HG02840 (cell line): ENCODE data around the gene BGN.

ENCODE experiments used
- ATAC-seq: cut with Tn5 transposase; IDR thresholded peaks from one replicate; pipeline ENCODE4 v1.9.1; 2021; ENCODE audit warnings: mild to moderate bottlenecking, moderate library complexity, moderate number of reproducible peaks; ENCODE audit not compliant: unreplicated experiment, low FRiP score

The BGN gene

DNA sequence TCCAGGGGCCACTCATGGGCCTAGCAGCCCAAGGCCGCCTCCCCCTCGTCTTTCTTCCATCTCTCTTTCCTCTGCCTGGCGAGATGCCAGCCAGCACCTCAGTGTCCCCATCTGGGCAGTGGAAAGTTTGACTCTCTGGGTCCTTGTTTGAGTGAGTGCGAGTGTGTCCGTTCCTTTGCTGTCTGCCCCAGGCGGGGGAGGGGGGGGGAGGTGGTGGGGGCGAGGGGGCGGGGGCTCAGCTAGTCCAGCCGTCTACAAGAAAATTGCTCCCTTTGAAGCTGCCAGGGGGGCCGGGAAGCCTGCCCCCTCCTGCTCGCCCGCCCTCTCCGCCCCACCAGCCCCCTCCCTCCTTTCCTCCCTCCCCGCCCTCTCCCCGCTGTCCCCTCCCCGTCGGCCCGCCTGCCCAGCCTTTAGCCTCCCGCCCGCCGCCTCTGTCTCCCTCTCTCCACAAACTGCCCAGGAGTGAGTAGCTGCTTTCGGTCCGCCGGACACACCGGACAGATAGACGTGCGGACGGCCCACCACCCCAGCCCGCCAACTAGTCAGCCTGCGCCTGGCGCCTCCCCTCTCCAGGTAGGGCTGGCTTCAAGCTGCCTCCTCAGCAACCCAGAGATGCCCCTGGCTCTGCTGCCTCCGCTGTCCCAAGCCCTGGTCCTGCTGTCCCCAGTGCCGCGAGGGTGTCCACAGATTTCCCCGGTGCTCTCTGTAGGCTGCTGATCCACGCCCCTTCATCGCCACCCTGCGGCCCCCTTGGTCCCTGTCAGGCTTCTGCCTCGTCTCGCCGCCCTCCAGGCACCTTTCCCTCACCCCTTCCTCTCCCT, at the start of gene BGN:
TSS of gene BGN (plus strand) at position 440 of the 821 bp plus-strand sequence. CDS start 9,652 bp downstream, outside the sequence.
- no peak for ATAC-seq

DNA sequence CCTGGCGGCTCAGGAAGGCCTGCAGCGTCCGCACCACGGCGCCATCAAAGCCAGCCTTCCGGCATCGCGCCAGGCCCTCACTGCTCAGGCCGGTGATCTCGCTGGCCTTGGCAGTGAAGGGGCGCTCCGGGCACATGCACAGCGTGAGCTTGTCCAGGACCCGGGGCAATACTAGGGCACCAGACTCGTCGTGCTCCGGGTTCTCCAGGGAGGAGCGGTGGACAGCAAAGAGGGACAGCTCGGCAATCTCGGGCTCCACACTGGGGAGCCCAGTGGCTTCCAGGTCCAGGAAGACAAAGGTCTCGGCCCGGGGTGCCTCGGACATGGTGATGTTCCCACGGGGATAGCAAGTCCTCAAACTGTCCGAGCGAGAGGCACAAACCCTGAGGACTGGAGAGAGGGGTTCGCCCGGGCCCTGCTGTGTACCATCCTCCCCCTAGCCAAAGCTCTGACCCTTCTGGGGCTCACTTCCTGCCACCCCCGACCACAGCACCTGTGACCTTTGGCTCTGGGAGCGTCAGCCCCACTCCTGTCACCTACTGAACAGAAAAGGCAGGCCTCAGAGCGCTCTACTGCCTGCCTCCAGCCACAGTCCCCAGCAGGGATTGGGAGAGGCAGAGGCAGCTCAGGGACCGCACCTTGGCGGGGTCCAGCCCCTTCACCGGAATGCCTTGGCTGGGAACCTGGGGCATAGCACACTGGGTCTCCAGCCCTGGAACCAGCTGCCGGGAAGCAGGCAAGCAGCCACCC, 49.5 kb upstream of the BGN start:
- no peak for ATAC-seq

DNA sequence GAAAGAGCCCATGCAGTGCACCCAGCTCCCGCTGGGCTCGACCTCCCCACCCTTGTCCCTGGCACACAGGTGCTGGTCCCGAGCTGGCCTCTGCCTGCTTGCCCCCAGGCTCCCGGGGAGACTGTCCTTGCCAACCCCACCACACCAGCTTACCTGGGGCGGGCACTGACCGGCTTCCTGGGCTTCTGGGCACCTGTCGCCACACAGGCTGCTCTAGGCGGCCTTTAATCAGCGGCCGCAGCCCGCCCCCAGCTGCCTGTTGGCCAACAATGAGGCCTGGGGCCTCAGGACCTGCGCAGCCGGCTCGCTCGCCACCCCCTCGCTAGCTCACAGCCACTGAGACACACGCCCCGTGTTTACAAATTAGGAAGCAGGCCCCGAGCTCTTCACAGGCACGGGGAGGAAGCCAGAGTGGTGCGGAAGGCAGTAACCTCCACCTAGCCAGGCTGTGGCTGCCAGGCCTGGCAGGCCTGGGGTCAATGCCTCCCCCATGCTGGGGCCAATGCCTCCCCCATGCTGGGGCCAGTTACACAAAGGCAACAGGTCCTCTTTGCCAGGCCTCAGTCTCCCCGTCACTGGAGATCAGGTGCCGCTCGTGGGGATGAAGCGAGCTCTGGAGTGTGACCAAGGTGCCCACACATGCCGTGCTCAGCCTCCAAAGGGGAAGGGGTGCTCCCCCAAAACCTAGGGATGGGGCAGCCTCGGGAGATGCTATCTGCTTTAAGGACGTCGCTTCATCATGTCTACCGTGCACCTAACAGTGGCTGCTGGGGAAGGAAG, 48.7 kb upstream of the BGN start, which contains the start of gene TREX2:
TSS of gene TREX2 (minus strand) at position 201 of the 780 bp plus-strand sequence. CDS start 626 bp downstream, outside the sequence.
- ATAC-seq, result no peak

DNA sequence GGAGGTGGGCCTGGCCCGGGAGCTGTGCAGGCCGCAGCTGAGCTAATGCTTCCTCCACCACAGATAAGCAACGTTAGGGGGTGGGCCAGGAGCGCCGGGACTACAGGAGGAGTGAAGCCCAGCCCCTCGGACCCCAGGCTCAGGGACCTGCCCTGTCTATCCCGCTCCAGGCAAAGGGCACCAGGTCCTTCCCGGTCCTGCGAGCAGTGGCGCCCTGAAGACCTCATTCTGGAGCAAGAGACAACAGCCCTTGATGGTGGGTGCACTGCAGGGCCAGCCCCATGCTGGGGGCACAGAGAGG, 48.2 kb upstream of the BGN start:
- no peak for ATAC-seq

DNA sequence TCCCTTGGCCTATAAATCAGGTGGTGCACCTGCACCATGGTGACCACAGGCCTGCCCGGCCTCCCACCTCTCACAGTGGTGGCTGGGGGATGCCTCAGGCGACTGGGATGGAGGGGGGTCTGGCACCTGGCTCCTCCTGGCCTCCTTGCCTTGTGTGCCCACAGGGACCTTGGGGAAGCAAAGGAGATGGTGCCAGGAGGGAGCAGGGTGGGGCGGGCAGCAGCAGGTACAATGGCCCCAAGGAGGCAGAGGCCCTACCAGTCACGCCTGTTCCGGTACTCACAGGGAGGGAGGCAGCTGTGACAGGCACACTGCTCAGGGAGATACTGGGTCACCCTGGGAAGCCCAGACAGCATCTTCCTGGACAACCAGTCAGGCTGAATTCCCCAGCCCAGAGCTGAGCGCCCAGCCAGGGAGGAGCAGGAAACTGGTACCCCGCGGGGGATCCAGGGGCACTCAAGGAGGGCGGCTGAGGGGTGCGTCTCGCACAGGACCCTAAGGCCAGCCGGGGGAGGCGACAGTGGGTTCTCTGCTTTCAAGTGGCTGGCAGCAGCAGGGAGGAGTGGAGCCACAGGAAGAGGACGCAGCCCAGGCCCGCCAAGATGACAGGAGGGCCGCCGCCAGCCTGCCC, 47.7 kb upstream of the BGN start:
- ATAC-seq, result no peak

DNA sequence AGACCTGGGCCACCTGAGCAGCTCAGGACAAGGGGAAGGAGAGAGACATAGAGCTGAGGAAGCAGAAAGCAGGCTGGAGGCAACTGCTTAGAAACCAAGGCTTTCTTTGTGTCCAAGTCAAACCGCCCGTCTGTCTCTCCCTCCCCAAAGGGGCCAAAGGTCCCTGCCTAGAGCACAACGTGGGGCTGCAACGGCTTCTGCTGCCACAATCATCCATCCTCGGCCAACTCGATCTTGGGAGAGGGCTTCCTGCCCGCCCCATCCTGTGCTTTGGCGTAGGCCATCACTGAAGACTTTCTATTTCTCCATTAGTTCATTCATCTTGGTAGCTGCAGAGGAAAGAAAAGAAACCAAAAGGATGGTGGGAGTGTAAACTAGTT, 47.2 kb upstream of the BGN start:
- ATAC-seq, result no peak

DNA sequence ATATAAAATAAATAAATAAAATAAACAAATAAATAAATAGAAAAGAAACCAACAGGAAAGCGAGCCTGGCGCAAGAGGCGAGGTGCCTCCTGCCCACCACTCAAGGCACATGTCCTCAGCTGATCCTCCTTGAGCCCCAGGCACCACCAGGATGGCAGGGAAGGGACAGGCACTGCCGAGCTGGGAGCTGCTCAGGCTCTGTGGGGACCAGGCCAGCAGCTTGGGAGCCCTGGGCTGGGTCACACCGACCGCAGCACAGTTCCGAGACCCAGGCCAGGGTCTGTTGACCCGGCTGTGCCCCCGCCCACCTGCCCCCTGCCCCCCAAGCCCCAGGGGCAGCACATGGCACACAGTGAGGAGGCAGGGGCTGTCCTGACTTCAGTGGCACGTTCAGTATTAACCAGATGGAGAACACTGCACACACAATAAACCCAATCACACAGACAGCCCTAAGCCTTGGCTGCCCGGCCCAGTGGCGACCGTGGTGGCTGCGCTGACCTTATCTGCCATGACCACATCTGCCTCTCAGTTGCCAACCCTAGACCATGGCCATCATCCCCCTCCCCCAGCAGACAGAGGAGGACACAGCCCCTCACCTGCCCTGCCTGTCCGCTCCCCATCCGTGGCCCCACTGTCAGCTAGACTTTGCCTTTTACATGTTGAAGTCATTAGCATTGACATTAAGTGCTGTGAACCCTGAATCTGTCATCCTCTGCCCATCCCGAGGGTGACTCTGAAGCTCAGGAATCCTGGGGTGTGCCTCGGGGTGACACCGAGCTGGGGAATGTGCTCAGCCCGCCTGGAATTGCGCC, 46.0 kb upstream of the BGN start:
- ATAC-seq, result no peak

DNA sequence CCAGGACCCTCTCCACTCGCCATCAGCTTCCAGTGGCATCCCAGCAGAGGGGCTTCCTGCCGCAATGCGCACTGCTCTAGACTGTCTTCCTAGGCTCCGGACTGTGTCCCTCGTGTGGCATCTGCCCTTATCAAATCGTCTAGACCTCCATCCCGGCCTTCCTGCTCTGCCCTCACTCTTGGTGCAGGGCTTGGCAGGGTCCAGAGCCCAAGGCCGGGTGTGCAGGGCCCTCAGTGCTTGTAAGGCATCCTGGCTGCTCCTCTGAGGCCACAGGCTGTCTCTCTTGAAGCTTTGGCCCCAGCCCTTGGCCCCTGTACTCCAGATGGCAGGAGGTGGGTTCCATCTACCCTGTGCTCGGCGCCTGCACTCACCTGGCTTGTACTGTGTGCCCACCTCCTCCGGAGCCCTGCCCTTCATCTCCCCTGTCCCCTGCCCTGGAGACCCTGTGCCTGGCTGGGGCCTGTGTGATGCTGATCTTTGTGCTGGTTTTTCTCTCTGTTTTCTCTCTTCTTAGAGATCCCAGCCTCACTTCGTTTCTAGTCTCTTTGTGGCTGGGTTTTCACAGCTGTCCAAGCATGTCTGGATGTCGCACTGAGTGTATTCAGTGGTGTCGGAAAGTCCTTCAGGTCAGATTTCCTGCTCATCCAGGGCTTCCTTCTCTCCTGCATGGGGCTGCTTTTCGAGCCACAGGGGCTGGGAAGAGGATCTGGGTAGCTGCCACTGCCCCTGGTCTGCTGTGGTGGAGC, 45.2 kb upstream of the BGN start:
- no peak for ATAC-seq

DNA sequence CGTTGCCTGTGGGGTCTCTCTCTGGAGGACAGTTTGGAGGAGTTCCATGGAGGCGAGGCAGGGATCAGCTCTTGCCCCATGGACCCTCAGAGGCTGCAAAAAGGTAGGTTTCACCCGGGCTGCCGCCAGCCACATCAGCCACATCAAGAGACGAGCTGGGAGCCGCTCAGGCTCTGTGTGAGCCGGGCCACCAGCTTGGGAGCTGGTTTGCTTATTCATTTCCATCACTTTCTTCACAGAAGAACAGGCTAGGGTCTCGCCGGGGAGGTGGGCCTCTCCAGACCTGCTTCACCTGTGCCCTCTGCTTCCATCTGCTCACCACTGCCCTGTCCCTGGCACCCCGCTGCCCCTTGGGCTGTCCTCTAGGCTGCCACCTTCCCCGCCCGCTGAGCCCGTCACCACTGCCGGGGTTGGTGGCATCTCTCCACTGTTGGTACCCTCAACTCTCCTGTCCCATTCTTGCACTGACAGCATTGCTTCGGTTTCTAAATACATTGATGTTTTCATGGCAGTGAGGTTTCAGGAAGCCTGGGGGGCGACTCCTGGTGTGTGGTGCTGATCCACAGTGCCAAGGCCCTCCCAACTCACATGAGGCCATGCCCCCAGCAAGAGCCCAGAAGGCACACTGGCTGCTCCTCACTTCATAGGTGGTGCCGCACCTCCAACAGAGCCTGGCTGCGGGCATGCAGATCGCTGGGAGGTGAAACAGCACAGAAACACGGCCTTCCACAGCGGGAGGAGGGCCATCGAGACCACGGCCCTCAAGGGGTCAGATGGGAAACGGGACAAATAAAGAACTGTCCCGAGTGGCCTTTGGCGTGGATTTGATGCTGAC, 44.4 kb upstream of the BGN start:
- ATAC-seq, result no peak

DNA sequence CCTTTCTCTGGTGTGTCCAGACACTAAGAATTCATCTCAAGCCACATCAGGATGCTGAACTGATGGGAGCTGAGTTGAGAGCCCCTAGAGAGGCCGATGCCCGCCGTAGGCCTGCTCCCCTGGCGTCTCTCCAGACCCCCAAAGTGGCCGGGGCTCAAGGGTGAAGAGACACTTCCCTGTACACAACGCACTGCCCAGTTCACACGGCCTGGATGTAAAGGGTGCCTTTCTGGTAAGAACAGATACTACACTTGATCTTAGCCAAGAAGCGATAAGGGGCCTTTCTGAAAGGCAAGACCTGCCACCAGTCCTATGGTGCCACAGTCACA, 43.9 kb upstream of the BGN start:
- ATAC-seq, result no peak

DNA sequence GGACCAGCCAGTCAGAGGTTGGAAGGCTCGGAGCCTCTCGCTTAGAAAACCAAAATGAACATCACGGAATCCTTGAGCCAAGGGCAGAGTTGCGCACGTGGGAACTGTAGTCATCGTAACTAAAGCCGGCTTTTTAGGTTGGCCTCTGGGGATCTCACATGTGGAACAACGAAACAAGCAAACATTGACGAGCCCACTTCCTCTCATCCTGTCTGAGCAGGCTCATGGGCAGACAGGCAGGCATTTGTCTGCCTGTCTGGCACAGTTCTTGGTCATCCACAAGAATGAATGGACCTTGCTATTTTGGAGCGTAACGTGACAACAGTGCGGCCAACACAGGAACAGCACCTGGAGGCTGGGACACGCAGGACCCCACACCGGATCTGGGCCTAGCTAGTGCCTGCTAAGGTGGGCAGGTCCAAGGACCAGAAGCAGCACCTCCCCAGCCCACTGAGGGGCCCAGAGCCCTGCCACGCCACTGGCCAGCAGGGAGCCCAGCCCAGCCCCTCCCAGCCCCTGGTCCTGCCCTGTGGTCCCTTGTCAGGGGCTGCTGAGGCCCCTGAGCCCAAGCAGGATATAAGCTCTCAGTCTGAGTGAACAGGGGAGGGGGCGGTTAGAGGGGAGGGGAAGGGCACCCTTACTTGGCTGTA, 39.8 kb upstream of the BGN start:
- no peak for ATAC-seq

DNA sequence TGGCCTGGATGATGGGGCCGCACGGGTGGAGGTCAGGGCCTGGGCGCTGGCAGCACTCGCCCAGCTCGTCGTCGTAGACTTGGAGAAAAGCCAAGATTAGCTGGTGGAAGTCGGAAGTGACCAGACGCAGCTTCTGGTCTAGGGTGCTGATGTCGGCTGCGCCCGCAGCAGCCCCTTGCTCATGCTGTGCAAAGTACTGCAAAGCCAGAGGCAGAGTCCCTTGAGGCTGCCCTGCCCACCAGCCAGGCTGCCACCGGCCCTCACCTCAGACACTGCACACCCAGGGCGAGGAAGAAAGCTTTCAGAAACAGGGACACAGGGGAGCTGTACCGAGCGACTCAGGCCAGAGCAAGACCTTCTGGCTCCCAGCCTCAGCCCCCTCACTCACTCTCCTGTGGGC, 39.2 kb upstream of the BGN start:
- no peak for ATAC-seq

DNA sequence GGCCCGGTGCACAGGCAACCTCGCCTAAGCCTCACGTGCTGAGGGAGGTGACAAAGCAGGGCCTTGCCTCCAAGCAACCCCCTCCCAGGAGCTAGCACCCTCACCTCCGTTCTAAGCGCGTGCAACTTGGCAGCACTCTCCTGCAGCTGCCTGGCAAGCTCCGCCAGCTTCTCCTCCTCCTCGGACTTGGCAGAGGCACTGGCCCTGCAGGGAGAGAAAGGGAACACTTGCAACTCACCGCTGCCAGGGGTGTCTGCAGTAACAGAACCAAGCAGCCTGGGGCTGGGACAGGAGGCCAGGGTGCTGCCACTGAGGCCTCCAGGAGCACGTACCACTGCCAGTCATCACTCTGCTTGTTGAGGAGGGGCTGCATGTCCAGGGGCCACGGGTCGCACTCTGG, 38.6 kb upstream of the BGN start:
- ATAC-seq, result no peak

DNA sequence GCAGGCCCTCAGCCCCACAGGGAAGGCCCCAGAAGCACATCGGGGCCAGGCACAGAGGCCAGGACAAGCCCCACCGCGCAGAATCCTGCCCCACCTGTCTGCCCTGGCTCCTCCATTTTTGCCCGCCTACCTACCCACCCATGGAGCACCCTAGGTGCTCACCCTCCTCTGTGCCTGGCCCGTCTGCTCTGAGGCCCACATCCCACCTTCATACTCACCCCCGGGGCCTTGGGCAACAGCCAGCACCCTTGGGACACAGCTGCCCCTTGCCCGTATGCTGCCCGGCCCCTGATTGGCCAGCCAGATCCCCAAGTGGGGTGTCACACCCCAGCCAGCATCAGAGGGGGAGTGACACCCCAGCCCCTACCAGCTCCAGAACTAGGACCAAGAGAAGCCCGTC, 38.1 kb upstream of the BGN start:
- ATAC-seq, result no peak

DNA sequence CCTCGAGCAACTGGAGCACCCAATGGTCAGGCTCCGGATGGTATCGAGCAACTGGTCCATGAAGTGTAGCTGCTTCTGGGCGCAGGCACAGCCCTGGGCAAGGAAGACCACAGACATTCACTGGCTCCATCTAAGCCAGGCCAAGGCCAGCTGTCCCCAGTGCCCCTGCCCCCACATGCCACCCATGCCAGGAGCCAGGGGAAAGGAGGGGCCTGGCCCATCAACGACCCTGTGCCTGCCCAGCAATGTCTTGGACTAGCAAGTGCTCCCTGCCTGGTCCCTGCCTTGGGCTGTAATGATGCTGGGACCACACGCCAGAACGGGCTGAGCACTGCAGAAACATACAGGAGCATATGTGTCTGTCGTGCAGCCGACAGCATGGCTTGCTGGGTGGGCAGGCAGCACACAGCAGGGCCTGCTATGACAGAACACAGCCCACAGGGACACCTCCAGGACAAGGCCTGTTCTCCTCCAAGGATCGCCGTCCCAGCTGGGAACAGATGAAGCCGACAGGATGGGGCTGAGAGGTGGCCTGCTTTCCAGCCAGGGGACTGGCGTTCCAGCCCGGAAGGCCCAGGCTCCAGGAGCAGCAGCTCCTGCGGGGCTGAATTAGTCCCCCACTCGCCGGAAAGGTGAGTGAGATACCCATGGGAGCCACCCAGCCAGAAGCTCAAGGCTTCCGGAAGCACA, 37.5 kb upstream of the BGN start:
- no peak for ATAC-seq

DNA sequence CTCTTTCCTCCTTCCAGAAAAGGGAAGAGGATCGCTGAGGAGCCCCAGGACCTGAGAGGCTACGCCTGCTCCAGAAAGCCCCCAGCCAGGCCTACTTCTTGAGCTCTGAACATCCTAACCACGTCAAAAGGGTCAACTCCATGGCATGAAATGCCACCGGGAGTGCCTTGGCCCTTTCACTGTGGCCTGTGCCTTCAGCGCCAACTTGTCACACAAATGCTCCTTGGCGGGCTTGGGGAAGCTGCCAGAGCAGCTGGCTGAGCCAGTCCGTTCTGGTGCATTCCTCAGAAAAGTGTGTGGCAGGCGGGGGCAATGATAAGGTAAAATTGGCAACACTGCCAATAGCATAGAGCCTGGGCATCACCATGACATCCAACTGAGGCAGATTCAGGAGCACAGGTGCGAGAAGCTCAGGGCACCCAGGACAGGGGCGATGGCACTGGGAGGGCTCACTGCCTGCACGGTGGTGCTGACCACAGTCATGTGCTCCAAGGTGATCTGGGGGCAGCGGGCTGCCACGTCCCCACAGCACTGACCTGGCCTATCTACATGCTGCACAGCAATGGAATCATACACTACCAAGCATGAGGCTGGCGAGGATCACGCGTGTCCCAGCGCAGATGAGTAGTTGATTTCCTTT, 36.8 kb upstream of the BGN start:
- ATAC-seq, result no peak

DNA sequence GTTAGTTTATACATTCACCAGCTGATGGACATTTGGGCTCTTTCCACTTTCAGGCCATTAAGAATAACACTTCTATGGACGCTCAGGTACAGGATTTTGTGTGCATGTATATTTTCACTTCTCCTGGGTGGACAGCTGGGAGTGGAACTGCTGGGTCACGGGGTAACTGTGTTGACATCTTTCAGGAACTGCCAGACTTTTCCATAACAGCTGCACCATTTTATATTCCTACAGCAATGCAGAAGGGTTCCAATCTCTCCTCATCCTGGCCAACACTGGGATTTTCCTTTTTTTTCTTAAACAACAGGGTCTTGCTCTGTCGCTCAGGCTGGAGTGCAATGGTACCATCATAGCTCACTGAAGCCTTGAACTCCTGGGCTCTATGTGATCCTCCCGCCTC, 36.3 kb upstream of the BGN start:
- ATAC-seq, result no peak
